ENCODE data around the gene USP40. TPM values are rescaled to one million over a fixed set of nuclear protein-coding genes. Genes with fewer than 3 reads are reported as not detected.

The USP40 gene
- total and polyA plus RNA-seq, 2 experiments from 2014 or later = 5.7 to 11.7 TPM

DNA sequence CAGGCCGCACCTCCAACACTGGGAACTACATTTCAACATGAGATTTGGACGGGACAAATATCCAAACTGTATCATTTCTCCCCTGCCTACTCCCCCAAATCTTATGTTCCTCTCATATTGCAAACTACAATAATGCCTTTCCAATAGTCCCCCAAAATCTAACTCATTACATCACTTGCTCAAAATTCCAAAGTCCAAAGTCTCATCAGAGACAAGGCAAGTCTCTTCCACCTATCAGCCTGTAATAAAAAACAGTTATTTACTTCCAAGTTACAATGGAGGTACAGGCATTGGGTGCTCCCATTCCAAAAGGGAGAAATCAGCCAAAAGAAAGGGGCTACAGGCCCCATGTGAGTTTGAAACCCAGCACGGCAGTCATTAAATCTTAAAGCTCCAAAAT is 38.2 kb upstream of the USP40 start (continued):
- TF ChIP-seq, protein P1, sequence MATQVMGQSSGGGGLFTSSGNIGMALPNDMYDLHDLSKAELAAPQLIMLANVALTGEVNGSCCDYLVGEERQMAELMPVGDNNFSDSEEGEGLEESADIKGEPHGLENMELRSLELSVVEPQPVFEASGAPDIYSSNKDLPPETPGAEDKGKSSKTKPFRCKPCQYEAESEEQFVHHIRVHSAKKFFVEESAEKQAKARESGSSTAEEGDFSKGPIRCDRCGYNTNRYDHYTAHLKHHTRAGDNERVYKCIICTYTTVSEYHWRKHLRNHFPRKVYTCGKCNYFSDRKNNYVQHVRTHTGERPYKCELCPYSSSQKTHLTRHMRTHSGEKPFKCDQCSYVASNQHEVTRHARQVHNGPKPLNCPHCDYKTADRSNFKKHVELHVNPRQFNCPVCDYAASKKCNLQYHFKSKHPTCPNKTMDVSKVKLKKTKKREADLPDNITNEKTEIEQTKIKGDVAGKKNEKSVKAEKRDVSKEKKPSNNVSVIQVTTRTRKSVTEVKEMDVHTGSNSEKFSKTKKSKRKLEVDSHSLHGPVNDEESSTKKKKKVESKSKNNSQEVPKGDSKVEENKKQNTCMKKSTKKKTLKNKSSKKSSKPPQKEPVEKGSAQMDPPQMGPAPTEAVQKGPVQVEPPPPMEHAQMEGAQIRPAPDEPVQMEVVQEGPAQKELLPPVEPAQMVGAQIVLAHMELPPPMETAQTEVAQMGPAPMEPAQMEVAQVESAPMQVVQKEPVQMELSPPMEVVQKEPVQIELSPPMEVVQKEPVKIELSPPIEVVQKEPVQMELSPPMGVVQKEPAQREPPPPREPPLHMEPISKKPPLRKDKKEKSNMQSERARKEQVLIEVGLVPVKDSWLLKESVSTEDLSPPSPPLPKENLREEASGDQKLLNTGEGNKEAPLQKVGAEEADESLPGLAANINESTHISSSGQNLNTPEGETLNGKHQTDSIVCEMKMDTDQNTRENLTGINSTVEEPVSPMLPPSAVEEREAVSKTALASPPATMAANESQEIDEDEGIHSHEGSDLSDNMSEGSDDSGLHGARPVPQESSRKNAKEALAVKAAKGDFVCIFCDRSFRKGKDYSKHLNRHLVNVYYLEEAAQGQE (IDR thresholded peaks at IDR 0.05; ENCODE audit: unreplicated experiment) = no peak
- no peak for TF ChIP-seq CREB1 (CRISPR knock-in tag; IDR thresholded peaks at IDR 0.05; ENCODE audit: low read depth)
- no peak for TF ChIP-seq STAT1 (IDR thresholded peaks at IDR 0.05; ENCODE audit: unreplicated experiment)
- TF ChIP-seq EZH2 (IDR thresholded peaks at IDR 0.05; ENCODE audit: low read depth, unreplicated experiment) = no peak
- no peak for TF ChIP-seq ZNF114 (CRISPR knock-in tag; IDR thresholded peaks at IDR 0.05)
- no peak for TF ChIP-seq JUNB (IDR thresholded peaks at IDR 0.05; ENCODE audit: unreplicated experiment)
- TF ChIP-seq, protein P2, sequence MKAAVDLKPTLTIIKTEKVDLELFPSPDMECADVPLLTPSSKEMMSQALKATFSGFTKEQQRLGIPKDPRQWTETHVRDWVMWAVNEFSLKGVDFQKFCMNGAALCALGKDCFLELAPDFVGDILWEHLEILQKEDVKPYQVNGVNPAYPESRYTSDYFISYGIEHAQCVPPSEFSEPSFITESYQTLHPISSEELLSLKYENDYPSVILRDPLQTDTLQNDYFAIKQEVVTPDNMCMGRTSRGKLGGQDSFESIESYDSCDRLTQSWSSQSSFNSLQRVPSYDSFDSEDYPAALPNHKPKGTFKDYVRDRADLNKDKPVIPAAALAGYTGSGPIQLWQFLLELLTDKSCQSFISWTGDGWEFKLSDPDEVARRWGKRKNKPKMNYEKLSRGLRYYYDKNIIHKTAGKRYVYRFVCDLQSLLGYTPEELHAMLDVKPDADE (IDR thresholded peaks at IDR 0.05) = no peak
- no peak for TF ChIP-seq EZH2phosphoT487 (IDR thresholded peaks at IDR 0.05; ENCODE audit: unreplicated experiment)
- TF ChIP-seq, protein P3, sequence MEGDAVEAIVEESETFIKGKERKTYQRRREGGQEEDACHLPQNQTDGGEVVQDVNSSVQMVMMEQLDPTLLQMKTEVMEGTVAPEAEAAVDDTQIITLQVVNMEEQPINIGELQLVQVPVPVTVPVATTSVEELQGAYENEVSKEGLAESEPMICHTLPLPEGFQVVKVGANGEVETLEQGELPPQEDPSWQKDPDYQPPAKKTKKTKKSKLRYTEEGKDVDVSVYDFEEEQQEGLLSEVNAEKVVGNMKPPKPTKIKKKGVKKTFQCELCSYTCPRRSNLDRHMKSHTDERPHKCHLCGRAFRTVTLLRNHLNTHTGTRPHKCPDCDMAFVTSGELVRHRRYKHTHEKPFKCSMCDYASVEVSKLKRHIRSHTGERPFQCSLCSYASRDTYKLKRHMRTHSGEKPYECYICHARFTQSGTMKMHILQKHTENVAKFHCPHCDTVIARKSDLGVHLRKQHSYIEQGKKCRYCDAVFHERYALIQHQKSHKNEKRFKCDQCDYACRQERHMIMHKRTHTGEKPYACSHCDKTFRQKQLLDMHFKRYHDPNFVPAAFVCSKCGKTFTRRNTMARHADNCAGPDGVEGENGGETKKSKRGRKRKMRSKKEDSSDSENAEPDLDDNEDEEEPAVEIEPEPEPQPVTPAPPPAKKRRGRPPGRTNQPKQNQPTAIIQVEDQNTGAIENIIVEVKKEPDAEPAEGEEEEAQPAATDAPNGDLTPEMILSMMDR (conservative IDR thresholded peaks at IDR 0.05; ENCODE audit: low read depth in 2 of 2) = no peak
- TF ChIP-seq NANOG (IDR thresholded peaks at IDR 0.05; ENCODE audit: borderline replicate concordance) = no peak
- TF ChIP-seq POLR2AphosphoS5 (IDR thresholded peaks at IDR 0.05; ENCODE audit: low read depth) = no peak

DNA sequence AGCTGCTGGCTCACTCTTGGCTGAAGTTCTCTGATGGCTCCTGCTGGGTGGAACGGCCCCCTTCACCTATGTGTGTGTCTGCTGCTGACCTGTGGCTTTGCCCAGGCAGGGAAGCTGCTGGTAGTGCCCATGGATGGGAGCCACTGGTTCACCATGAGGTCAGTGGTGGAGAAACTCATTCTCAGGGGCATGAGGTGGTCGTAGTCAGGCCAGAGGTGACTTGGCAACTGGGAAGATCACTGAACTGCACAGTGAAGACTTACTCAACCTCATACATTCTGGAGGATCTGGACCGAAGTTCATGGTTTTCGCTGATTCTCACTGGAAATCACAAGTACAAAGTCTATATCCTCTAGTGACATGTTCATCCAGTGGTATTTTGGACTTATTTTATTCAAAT is 36.9 kb upstream of the USP40 start:
- Histone ChIP-seq H3K79me2 (replicated peaks; ENCODE audit: insufficient read depth) (no peaks in the 10 kb centered on the region), H3K27ac (ENCODE audit: low read depth) (no peak overlapping the region), H2AFZ (no peak overlapping the region), H3K4me3 (no peak overlapping the region), H3F3A (replicated peaks; ENCODE audit: low read depth) (no peaks in the 10 kb centered on the region), H3K4me1 (ENCODE audit: insufficient read depth) (no peaks in the 10 kb centered on the region), H3K4me2 (no peak overlapping the region), H4K20me1 (replicated peaks; ENCODE audit: insufficient read depth) (no peaks in the 10 kb centered on the region), H3K9me2 (ENCODE audit: insufficient read depth) (no peaks in the 10 kb centered on the region; the same call in 1 of the 2 replicates), H3K36me3 (ENCODE audit: insufficient read depth) (no peaks in the 10 kb centered on the region), H3K27me3 (ENCODE audit: insufficient read depth) (no peaks in the 10 kb centered on the region)
- ATAC-seq (no peak), DNase-seq (ENCODE audit: low spot score) (no peak)
- H3K36me3 Mint-ChIP-seq (ENCODE audit: low read depth) = no peaks in the 10 kb centered on the region
- no peaks in the 10 kb centered on the region for H3K4me1 Mint-ChIP-seq
- TF ChIP-seq, protein P1 (IDR thresholded peaks at IDR 0.05; ENCODE audit: unreplicated experiment) = no peak
- no peak for TF ChIP-seq POLR2AphosphoS5 (IDR thresholded peaks at IDR 0.05; ENCODE audit: low read depth)
- TF ChIP-seq, protein P3 (conservative IDR thresholded peaks at IDR 0.05; ENCODE audit: low read depth in 2 of 2) = no peak
- H3K27me3 Mint-ChIP-seq (ENCODE audit: insufficient read depth, low read depth, poor library complexity) = peaks cover 2% of the 10 kb centered on the region
- H3K27ac Mint-ChIP-seq = no peak overlapping the region
- H3K4me3 Mint-ChIP-seq = no peak overlapping the region
- H3K9me3 Mint-ChIP-seq = peaks cover 8% of the 10 kb centered on the region; the same call in 2 of the 3 replicates

All from GM23338 (cell line).